HG03460 (cell line): ENCODE data around the gene TEAD4.
"Not testable (repeated sequence)": the region's sequence is repeated elsewhere in the genome, so short reads cannot be mapped to it uniquely, and the experiment has no call there.

Source experiments
- ATAC-seq: cut with Tn5 transposase; IDR thresholded peaks from one replicate; pipeline ENCODE4 v1.9.1; 2021; ENCODE audit not compliant: unreplicated experiment

Gene TEAD4

DNA sequence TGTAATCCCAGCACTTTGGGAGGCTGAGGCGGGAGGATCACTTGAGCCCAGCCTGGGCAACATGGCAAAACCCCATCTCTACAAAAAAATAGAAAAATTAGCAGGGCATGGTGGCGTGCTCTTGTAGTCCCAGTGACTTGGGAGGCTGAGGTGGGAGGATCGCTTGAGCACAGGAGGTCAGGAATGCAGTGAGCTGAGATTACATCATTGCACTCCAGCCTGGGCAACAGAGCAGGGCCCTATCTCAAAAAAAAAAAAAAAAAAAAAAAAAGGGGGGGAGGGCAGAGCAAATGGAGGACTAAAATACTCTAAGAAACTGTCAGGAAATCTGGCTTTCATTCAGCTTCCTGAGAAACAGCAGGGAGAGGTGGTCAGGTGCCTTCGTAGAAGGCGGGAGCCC is 86.3 kb downstream of the TEAD4 start:
- ATAC-seq: no peak

DNA sequence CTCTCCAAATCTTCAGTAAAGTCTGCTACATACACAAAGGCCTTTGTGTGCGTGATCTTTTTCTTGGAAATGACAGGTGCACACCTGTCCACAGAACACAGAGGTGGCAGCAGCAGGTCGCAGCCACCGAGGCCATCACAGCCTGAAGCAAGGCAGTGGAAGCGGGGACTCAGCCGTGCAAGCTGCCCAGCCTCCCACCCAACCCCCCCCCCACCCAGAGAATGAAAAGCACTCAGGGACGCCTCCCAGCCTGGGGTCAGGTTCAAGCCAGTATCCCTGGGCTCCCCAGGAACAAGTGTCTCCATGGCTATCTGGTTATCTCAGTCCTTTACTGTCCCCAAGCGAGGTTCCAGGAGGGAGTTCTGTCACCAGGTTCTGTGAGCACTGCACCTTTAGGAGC is 86.8 kb downstream of the TEAD4 start:
- ATAC-seq: no peak

GRCh38 chr12:3046441-3047200 is 87.4 kb downstream of the TEAD4 start:
- no peak for ATAC-seq

- ATAC-seq: no peak
These were observed 88.8 kb downstream of the TEAD4 start for GRCh38 chr12:3047961-3048360.

- no peak for ATAC-seq
These were observed 89.3 kb downstream of the TEAD4 start for GRCh38 chr12:3048540-3048939.

- ATAC-seq: no peak
These were observed 90.0 kb downstream of the TEAD4 start for GRCh38 chr12:3049176-3049575.

DNA sequence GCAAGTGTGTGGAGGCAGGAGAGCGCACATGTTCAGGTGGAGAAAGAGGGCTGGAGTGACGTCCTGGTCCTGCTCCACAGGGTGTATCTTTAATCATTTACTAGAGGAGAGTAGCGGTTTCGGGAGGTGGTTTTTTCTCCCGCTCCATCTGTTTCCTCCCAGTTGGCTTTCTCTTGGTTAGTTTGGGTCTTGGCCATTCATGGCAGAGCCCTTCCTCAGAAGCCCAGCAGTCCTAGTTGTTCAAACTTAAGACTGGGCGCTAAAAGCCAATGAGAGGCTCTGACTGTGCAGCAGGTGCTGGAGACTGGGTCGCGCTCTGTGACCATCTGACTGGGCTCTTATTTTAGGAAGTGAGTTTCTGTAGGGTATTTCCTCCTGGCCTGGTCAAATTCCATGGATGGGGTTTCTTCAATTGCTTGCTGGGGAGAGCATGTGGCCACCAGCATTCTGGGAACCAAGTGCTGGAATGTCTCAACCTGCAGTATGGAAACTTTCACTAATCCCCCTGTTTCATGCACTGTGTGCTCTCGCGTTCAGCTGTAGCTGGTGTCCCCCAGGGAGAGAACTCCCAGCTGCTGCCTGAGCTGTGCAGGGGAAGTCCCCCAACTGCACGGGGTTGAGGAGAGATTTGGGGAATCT is 90.5 kb downstream of the TEAD4 start:
- ATAC-seq: no peak

DNA sequence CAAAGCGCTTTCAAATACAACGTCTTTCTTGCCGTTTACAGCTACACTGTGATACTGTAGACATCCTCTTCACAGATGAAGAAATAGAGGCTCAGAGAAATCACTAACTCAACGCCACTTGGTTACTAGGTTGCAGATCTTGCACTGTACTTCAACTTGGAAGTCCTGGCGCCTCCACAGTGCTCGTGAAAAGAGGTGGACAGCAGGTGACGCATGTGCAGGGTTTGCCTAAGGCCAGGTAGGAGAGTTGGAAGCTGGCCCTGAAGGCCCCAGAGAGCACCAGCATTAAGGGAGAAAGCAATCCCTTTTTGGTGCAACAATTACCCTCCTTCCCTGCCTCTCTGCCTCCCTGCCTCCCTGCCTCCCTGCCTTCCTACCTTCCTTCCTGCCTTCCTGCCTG is 95.2 kb downstream of the TEAD4 start:
- ATAC-seq: no peak

- no peak for ATAC-seq
These were observed 96.0 kb downstream of the TEAD4 start for GRCh38 chr12:3055026-3055703.

DNA sequence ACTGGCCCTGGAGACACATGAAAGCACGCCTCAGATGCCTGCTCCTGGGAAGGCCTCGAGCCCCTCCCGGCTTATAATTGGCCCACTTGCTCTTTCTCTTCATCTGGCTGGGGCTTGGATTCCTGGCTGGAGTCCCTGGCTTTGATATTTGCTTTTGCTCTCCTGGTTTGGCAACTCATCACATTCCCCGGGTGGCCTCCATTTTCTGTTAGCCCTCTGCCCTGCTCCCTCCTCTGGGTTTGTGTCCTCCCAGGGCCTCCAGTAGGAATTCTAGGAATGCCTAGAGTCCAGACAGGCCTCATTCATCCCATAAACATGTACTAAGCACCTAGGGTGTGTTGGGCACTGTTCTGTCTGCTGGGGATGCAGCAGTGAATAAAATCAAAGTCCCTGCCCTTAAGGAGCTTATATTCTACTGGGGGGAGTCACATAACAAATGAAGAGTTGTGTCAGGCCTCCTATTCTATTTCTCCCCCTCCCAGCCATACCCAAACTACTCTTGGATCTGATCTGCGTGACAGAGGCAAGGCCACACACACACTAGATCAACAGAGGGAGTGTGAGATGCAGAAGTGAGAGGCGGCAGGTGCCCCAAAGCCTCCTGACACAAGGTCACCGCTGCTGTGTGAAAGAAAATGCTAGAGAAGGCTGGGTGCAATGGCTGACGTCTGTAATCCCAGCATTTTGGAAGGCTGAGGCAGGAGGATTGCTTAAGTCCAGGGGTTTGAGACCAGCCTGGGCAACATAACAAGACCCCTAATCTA is 96.7 kb downstream of the TEAD4 start:
- no peak for ATAC-seq

GRCh38 chr12:3061059-3061458 is 101.9 kb downstream of the TEAD4 start:
- ATAC-seq: no peak

GRCh38 chr12:3061501-3062215 is 102.5 kb downstream of the TEAD4 start:
- ATAC-seq: no peak

DNA sequence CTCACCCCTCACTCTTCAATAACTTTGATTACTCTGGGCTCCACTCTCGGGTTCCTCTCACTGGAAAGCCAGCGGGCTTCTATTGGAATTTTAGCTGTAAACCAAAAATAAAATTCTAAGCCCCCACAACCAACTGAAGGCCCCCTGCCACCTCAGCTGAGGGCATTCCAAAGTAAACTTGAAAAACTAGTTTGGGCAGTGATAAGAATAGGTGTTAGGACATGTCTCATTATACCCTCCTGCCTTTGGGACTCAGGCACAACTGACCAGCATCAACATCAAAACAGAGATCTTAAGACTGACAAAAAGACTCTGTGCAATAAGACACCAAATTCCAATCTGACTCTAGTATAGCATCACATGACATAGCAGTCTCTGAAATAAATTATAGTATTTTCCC is 106.1 kb downstream of the TEAD4 start:
- no peak for ATAC-seq

GRCh38 chr12:3065846-3066245 is 106.6 kb downstream of the TEAD4 start:
- ATAC-seq: not testable (repeated sequence)

- ATAC-seq: no peak
These were observed 110.5 kb downstream of the TEAD4 start for GRCh38 chr12:3069714-3070113.

GRCh38 chr12:3071107-3071506 is 111.9 kb downstream of the TEAD4 start:
- no peak for ATAC-seq

DNA sequence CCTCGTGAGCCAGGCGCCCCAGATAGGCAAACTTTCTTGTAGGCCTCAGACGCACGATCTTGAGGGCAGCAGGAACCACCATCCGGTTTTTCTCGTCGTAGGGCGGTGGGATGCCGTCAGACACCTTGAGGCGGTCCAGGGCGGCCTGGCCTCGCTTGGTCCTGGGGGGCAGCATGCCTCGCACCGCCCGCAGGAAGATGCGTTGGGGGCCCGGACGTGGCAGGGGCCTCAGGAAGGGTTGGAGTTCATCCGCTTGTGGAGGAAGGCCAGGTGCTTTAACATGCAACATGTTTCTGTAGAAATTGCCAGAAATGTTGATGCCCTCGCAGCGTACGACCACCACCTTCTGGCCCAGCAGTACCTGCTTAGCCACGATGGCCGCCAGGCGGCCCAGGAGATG is 112.5 kb downstream of the TEAD4 start:
- ATAC-seq: no peak

GRCh38 chr12:3073438-3074250 is 114.4 kb downstream of the TEAD4 start:
- ATAC-seq: peak; percentile 52

DNA sequence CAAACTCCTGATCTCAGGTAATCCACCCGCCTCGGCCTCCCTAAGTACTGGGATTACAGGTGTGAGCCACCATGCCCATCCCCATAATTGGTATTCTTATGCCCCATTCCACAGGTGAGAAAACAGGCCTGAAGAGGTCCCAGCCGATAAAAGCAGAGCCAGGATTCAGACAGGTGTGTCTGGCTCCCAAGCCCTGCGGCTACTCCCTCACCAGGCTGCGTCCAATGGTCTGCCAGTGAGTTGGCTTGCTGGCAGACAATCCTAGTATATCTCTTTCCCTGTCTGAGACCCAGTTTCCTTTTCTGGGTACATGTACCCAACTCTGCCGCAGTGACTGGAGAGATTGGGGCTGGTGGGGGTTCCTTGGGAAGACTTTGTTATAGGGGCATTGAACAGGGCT is 116.1 kb downstream of the TEAD4 start:
- no peak for ATAC-seq
